Brain pericyte (primary cell): ENCODE data around the gene SH3BP2.

Experiments used
- DNase-seq: peaks from one replicate; pipeline ENCODE4 v3.0.0-alpha.2; 2012; ENCODE audit warnings: low read depth, low spot score

Gene SH3BP2

GRCh38 chr4:2856266-2856665, 63.4 kb downstream of the SH3BP2 start:
- DNase-seq = no peak

- DNase-seq = no peak
Observed at GRCh38 chr4:2857349-2857927, 64.6 kb downstream of the SH3BP2 start.

- DNase-seq = no peak
Observed at GRCh38 chr4:2858451-2859217, 65.7 kb downstream of the SH3BP2 start.

- no peak for DNase-seq
Observed at GRCh38 chr4:2859514-2859913, 66.6 kb downstream of the SH3BP2 start.

GRCh38 chr4:2860391-2861348, 67.8 kb downstream of the SH3BP2 start:
- no peak for DNase-seq

- no peak for DNase-seq
Observed at GRCh38 chr4:2861631-2862436, 68.9 kb downstream of the SH3BP2 start.

GRCh38 chr4:2862528-2862927, 69.6 kb downstream of the SH3BP2 start:
- no peak for DNase-seq

GRCh38 chr4:2863649-2864048, 70.8 kb downstream of the SH3BP2 start:
- no peak for DNase-seq

- DNase-seq = no peak
Observed at GRCh38 chr4:2865196-2865780, 72.4 kb downstream of the SH3BP2 start.

GRCh38 chr4:2866160-2866861, 73.4 kb downstream of the SH3BP2 start:
- no peak for DNase-seq

GRCh38 chr4:2866891-2867290, 74.0 kb downstream of the SH3BP2 start:
- no peak for DNase-seq

GRCh38 chr4:2867758-2868491, 75.0 kb downstream of the SH3BP2 start:
- DNase-seq = no peak

GRCh38 chr4:2868877-2869487, 76.1 kb downstream of the SH3BP2 start:
- DNase-seq = no peak

GRCh38 chr4:2869659-2870058, 76.8 kb downstream of the SH3BP2 start:
- no peak for DNase-seq

- DNase-seq = no peak
Observed at GRCh38 chr4:2870082-2870481, 77.2 kb downstream of the SH3BP2 start.

- DNase-seq = no peak
Observed at GRCh38 chr4:2871466-2871865, 78.6 kb downstream of the SH3BP2 start.

- DNase-seq = no peak
Observed at GRCh38 chr4:2871911-2872310, 79.0 kb downstream of the SH3BP2 start.

- DNase-seq = no peak
Observed at GRCh38 chr4:2873329-2873728, 80.4 kb downstream of the SH3BP2 start.

GRCh38 chr4:2874861-2875260, 82.0 kb downstream of the SH3BP2 start:
- no peak for DNase-seq
